Measurements from ENCODE around the gene MGAT2.

- TF ChIP-seq CTCF (IDR thresholded peaks at IDR 0.05; ENCODE audit: low read depth, low read length, missing input control) (no peak), REST (IDR thresholded peaks at IDR 0.05) (no peak), TAF1 (conservative IDR thresholded peaks at IDR 0.05) (no peak), ZBTB33 (IDR thresholded peaks at IDR 0.05) (no peak), RAD21 (IDR thresholded peaks at IDR 0.05) (no peak), FOXA1 (IDR thresholded peaks at IDR 0.05) (no peak), SP1 (IDR thresholded peaks at IDR 0.05) (no peak), YY1 (IDR thresholded peaks at IDR 0.05) (no peak)
Observed at GRCh38 chr14:49582113-49582977, 38.3 kb upstream of the MGAT2 start.

Data from liver (tissue), 3 donors.